HL-60 (cell line): ENCODE data around the gene KANK4.

Source experiments
- DNase-seq, 2 experiments: peaks; one replicate each; pipeline ENCODE4 v3.0.0-alpha.2; 2010 to 2020; ENCODE audit warnings: low read depth in 1 of 2, low spot score in 1 of 2
- H3K27ac ChIP-seq: fragments of 250-450 bp; sonication (Bioruptor Pico); replicated peaks from 2 replicates; pipeline ENCODE4 v1.5.1; 2020; ENCODE audit warnings: mild to moderate bottlenecking, moderate library complexity
- H3K27me3 ChIP-seq: fragments of 250-450 bp; sonication (Bioruptor Pico); 2 replicates; pipeline ENCODE4 v1.5.1; 2021; ENCODE audit warnings: mild to moderate bottlenecking, moderate library complexity; ENCODE audit not compliant: insufficient read depth, poor library complexity, severe bottlenecking
- H3K4me3 ChIP-seq: replicated peaks from 2 replicates; pipeline ENCODE4 v1.5.1; 2011; ENCODE audit warnings: mild to moderate bottlenecking, control low read depth, low read length; ENCODE audit not compliant: insufficient read depth
- CTCF ChIP-seq: IDR thresholded peaks from one replicate; pipeline ENCODE4 v1.5.1; 2011; ENCODE audit warnings: low read length, control low read depth, inconsistent platforms; ENCODE audit not compliant: insufficient read depth
- GABPA ChIP-seq: IDR thresholded peaks from 2 replicates; pipeline ENCODE4 v1.6.1; 2012; ENCODE audit warnings: low read depth
- POLR2AphosphoS5 ChIP-seq: IDR thresholded peaks from 2 replicates; pipeline ENCODE4 v1.6.1; 2012; ENCODE audit warnings: low read depth
- REST ChIP-seq: IDR thresholded peaks from 2 replicates; pipeline ENCODE4 v1.6.1; 2012; ENCODE audit warnings: low read depth; ENCODE audit not compliant: insufficient replicate concordance
- SPI1 ChIP-seq: IDR thresholded peaks from 2 replicates; pipeline ENCODE4 v1.6.1; 2012; ENCODE audit warnings: low read depth, mild to moderate bottlenecking, borderline replicate concordance

The KANK4 gene

GRCh38 chr1:62209931-62210595 is 109.2 kb downstream of the KANK4 start:
- Histone ChIP-seq H3K27me3 (no peaks in the 10 kb centered on the region), H3K27ac (no peak overlapping the region), H3K4me3 (no peak overlapping the region)
- no peak for DNase-seq
- TF ChIP-seq SPI1: no peak
- no peak for TF ChIP-seq CTCF
- no peak for TF ChIP-seq GABPA
- no peak for TF ChIP-seq REST
- no peak for TF ChIP-seq POLR2AphosphoS5

GRCh38 chr1:62208970-62209369 is 110.3 kb downstream of the KANK4 start:
- Histone ChIP-seq H3K4me3 (no peak overlapping the region), H3K27me3 (no peaks in the 10 kb centered on the region), H3K27ac (no peak overlapping the region)
- no peak for TF ChIP-seq POLR2AphosphoS5
- no peak for TF ChIP-seq CTCF
- TF ChIP-seq REST: no peak
- TF ChIP-seq SPI1: no peak
- no peak for TF ChIP-seq GABPA
- DNase-seq: no peak

DNA sequence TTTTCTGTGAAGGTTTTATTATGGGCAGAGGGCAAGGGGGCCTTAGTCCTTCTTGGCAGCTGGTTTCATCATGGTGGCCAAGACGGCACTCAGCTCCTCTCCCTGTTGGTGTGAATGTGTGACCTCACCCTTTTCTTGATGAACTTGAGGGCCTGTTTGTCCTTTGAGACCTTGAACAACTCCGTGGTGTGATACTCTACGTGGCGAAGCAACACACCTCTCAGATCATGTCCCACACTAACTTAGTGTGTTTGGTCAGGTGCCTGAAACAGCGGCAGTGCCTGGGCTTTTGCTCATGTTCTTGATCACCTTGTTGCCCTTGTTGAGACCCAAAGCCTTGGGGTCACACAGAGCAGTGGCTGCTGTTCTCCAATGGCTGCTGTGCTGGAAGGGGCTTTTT is 111.1 kb downstream of the KANK4 start:
- H3K4me3 ChIP-seq: no peak overlapping the region
- no peak overlapping the region for H3K27ac ChIP-seq

More for the DNA sequence above, 111.1 kb downstream of the KANK4 start:
- DNase-seq: no peak
- no peaks in the 10 kb centered on the region for H3K27me3 ChIP-seq
- no peak for TF ChIP-seq POLR2AphosphoS5
- TF ChIP-seq SPI1: no peak
- no peak for TF ChIP-seq REST
- TF ChIP-seq GABPA: no peak
- no peak for TF ChIP-seq CTCF
